B cell (primary cell): ENCODE measurements around the gene SPEF1.

Experiments used
- EZH2 ChIP-seq: IDR thresholded peaks from 2 replicates; pipeline ENCODE4 v1.6.1; 2012; ENCODE audit warnings: borderline replicate concordance, low read depth, mild to moderate bottlenecking, moderate library complexity, low read length; ENCODE audit not compliant: insufficient read depth, poor library complexity, severe bottlenecking
- TF ChIP-seq, protein P1 (sequence below): fragments of 200-600 bp; IDR thresholded peaks from one replicate; pipeline ENCODE4 v1.8.0; 2022; ENCODE audit warnings: antibody characterized with exemption, mild to moderate bottlenecking

GRCh38 chr20:3800878-3801260 lies 19.6 kb upstream of the SPEF1 start:
- TF ChIP-seq, protein P1, sequence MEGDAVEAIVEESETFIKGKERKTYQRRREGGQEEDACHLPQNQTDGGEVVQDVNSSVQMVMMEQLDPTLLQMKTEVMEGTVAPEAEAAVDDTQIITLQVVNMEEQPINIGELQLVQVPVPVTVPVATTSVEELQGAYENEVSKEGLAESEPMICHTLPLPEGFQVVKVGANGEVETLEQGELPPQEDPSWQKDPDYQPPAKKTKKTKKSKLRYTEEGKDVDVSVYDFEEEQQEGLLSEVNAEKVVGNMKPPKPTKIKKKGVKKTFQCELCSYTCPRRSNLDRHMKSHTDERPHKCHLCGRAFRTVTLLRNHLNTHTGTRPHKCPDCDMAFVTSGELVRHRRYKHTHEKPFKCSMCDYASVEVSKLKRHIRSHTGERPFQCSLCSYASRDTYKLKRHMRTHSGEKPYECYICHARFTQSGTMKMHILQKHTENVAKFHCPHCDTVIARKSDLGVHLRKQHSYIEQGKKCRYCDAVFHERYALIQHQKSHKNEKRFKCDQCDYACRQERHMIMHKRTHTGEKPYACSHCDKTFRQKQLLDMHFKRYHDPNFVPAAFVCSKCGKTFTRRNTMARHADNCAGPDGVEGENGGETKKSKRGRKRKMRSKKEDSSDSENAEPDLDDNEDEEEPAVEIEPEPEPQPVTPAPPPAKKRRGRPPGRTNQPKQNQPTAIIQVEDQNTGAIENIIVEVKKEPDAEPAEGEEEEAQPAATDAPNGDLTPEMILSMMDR = no peak
- no peak for TF ChIP-seq EZH2
